Measurements from ENCODE around the gene KLK12.

- TF ChIP-seq POLR2A (IDR thresholded peaks at IDR 0.05; ENCODE audit: low read depth, low read length) (no peak), POLR2AphosphoS5 (IDR thresholded peaks at IDR 0.05; ENCODE audit: low read depth, low read length) (no peak)
These were observed 6.9 kb downstream of the KLK12 start for GRCh38 chr19:51027873-51028272.
